Activated CD8-positive, alpha-beta memory T cell treated with anti-CD3 and anti-CD28 coated beads for 36 hours (primary cell): Measurements from ENCODE around the gene MAB21L1. TPM values are rescaled to one million over a fixed set of nuclear protein-coding genes. Genes with fewer than 3 reads are reported as not detected.

ENCODE experiments used
- CTCF ChIA-PET: fragments of 350-600 bp; sonication (Branson Sonifier 250); formaldehyde crosslinking; loops from one replicate; lab custom pipeline; 2021; ENCODE audit warnings: antibody characterized with exemption; lab: Charles Lee
- POLR2A ChIA-PET: fragments of 350-600 bp; sonication (Branson Sonifier 250); formaldehyde crosslinking; loops from one replicate; lab custom pipeline; 2021; ENCODE audit warnings: antibody characterized with exemption; lab: Charles Lee
- total RNA-seq, 2 experiments: library from RNA; stranded (reverse); gene quantifications; one replicate each; pipeline ENCODE4 v1.2.3, GENCODE V29; 2021

The MAB21L1 gene
- total RNA-seq: not detected

GRCh38 chr13:35475960-35476943, at the start of gene MAB21L1:
MAB21L1 (minus strand) TSS chr13:35476689; CDS start chr13:35476138, 551 bp downstream.
- ChIA-PET CTCF (no interaction called here), POLR2A (no interaction called here)

DNA sequence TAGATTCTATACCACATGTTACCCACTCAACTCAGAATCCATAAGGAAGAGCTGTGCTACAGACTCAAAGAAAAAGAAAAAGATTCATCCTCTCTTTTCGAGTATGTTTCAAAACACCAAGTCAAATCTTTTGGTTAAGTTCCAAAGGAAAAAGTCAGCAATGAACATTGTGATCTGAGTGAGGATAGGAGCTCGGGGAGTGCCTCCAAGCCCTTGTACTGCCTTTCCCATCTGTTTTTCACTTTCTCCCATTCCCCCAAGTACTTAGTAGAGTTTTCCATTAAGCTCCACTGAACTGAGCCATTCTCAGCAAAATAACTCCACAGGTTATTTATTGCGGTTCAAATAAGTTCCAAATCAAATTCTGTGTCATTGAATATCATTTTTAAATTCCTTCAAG, 47.7 kb upstream of the MAB21L1 start:
- POLR2A ChIA-PET: no interaction called here
- CTCF ChIA-PET: no interaction called here

- ChIA-PET POLR2A (interaction anchor here (0.5 kb wide), 1 partner anchor 825 kb away, joined by 3 read pairs; no protein-coding TSS in a partner anchor), CTCF (no interaction called here)
Measured at GRCh38 chr13:35518337-35518946, 42.0 kb upstream of the MAB21L1 start.

DNA sequence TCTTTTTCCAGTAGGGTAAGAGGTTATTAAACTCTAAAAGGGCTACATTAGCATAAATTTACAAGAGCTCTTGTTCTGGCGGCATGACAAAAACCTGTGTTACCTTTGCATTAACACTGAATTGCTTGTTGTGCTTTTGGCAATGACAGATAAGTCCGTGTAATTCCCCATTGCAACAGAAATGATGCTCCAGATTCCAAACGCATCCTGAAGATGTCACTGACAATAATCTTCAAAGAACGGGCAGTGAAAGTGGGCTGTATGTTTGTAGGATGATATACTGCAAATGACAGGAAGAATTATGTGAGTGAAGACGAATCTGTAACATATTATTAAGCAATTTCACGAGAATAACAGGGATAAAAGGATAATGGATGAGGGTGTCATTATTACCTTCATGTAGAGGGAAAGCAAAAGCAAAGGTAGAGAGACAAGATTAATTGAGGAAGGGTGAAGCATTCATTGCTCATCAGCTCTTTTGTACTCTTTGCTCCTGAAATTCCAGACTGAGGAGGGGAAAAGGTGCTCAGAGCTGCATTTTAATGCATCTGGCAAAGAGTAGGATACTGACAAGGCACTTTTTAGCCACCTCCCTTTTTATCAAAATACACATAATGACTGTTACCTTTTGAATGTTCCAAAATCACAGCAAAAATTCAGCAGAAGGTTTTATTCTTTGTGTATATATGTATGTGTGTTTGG, 38.5 kb upstream of the MAB21L1 start:
- CTCF ChIA-PET: no interaction called here
- POLR2A ChIA-PET: no interaction called here

- POLR2A ChIA-PET: no interaction called here
- CTCF ChIA-PET: no interaction called here
Measured at GRCh38 chr13:35514061-35514477, 37.6 kb upstream of the MAB21L1 start.

GRCh38 chr13:35512271-35512920, 35.9 kb upstream of the MAB21L1 start:
- POLR2A ChIA-PET: no interaction called here
- CTCF ChIA-PET: interaction anchor here (1.2 kb wide), 1 partner anchor 10 kb away, joined by 3 read pairs; no protein-coding TSS in a partner anchor

- CTCF ChIA-PET: no interaction called here
- POLR2A ChIA-PET: no interaction called here
Measured at GRCh38 chr13:35502456-35502855, 26.0 kb upstream of the MAB21L1 start.

DNA sequence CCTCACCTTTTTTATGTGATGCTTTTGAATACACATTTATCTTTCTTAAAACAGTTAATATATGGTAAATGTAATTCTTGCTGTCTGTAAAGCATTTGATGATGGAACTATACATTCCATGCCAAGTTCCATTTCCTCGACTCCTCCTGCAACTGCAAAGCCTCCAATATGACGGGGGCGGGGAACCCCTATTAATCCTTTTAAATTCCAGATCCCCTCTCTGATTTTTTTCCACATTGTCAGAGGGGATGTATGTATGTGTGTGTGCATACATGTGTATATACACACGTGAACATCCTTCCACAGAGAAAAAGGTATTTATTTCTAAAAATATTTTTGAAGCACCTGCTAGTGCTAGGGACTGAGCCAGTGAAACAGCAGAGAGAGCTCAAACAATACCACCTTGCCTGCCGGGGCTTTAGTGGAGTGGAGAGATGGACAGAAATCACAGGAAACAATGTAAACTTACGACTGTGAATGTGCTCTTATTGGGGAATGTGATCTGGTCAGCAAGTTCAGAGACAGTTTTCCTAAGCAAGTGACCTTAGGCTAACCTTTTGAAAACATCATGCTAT, 25.3 kb upstream of the MAB21L1 start:
- ChIA-PET POLR2A (no interaction called here), CTCF (no interaction called here)

DNA sequence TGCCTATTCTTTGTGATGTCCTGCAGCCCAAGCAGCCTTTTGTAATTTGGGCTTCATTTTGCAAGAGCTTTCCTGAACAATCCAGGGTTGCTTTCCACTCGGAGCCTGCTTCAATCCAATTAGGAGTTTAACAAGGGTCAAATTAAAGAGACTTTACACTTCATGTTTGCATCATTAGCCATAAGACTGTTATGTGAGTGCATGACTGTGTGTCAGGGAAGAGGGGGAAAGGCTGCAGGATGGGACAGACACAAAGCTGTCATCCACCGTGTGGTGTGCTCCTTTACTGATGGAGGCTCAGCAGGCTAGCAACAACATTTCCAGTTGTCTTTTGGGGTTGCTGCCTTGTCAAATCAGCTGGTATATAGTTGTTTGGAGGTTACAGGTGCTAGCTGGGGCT, 23.7 kb upstream of the MAB21L1 start:
- CTCF ChIA-PET: no interaction called here
- POLR2A ChIA-PET: no interaction called here

GRCh38 chr13:35499676-35500075, 23.2 kb upstream of the MAB21L1 start:
- POLR2A ChIA-PET: no interaction called here
- CTCF ChIA-PET: no interaction called here

- POLR2A ChIA-PET: no interaction called here
- CTCF ChIA-PET: no interaction called here
Measured at GRCh38 chr13:35499196-35499662, 22.7 kb upstream of the MAB21L1 start.

- CTCF ChIA-PET: no interaction called here
- POLR2A ChIA-PET: no interaction called here
Measured at GRCh38 chr13:35498231-35498630, 21.7 kb upstream of the MAB21L1 start.

- POLR2A ChIA-PET: no interaction called here
- CTCF ChIA-PET: no interaction called here
Measured at GRCh38 chr13:35496761-35497386, 20.4 kb upstream of the MAB21L1 start.

GRCh38 chr13:35496006-35496405, 19.5 kb upstream of the MAB21L1 start:
- ChIA-PET POLR2A (no interaction called here), CTCF (interaction anchor here (0.6 kb wide), 1 partner anchor 36 kb away, joined by 4 read pairs; no protein-coding TSS in a partner anchor)

- CTCF ChIA-PET: no interaction called here
- POLR2A ChIA-PET: no interaction called here
Measured at GRCh38 chr13:35489050-35489449, 12.6 kb upstream of the MAB21L1 start.

DNA sequence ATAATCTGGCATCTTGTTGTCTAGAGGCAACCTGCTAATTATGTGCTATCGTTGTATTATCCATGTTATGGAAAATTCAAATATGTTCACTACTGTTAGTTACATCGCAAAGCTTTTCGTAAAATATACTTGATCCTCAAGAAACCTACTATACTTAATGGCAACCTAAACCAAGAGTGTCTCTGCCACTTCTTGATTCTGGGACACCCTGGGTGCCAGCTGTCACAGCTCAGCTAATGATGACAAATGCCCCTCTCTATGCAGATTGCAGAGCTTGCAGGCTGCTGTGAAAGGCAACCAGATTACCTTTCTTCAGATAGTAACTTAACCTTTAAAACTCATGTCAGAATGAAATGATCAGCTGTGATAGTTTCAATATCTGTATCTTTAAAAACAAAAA, 8.9 kb upstream of the MAB21L1 start:
- CTCF ChIA-PET: no interaction called here
- POLR2A ChIA-PET: no interaction called here

- ChIA-PET POLR2A (no interaction called here), CTCF (no interaction called here)
Measured at GRCh38 chr13:35484384-35484783, 7.9 kb upstream of the MAB21L1 start.

DNA sequence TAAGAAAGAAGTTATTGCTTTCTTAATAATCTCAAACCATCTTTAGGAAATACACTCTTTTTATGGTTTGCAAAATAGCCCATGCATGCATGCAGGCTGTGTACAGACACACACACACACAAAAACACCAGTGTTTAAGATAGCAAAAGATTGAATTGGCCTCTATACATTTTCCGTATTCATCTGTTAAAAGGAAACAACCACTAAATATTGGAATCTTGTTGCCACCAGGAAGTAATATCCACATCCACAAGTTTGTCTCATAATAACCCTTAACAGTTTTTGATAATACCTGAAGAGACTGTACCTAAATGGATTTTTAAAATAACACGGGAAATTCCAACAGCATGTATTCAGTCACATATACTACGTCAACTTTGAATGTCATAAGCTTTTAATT, 7.3 kb upstream of the MAB21L1 start:
- ChIA-PET POLR2A (no interaction called here), CTCF (no interaction called here)

- ChIA-PET CTCF (no interaction called here), POLR2A (no interaction called here)
Measured at GRCh38 chr13:35482527-35482926, 6.0 kb upstream of the MAB21L1 start.
